A549 (cell line): ENCODE measurements around the gene GINS2. TPM values are rescaled to one million over a fixed set of nuclear protein-coding genes. Genes with fewer than 3 reads are reported as not detected.

Source experiments
- ATAC-seq, 2 experiments: fragments of 200-7000 bp in 1 of 2; fragments of >200 bp in 1 of 2; cut with Nextera tagmentation in 1 of 2; cut with Tn5 transposase in 1 of 2; 3 replicates each; pipeline versions ENCODE4 v1.8.0 to v1.9.1; 2018 to 2020; ENCODE audit warnings: mild to moderate bottlenecking in 1 of 2, moderate library complexity in 1 of 2
- CTCF ChIA-PET: fragments of 300-600 bp; sonication (Branson Sonifier 250); formaldehyde crosslinking; extraction: SDS; loops from one replicate; lab custom pipeline; 2021; ENCODE audit warnings: antibody characterized with exemption, inconsistent platforms; lab: Yijun Ruan, JAX
- POLR2A ChIA-PET: fragments of 350-600 bp; formaldehyde crosslinking; extraction: SDS; loops from one replicate; lab custom pipeline; 2021; ENCODE audit warnings: antibody characterized with exemption, inconsistent platforms; lab: Yijun Ruan, JAX
- DNase-seq, 2 experiments: peaks; one replicate each; pipeline versions ENCODE4 v3.0.0 to v3.0.0-alpha.2; 2011 to 2016; ENCODE audit warnings: low read depth in 1 of 2, low spot score in 1 of 2
- FAIRE-seq: peaks from 2 replicates; lab custom pipeline; 2011; peaks lifted over from hg19 to GRCh38; lab: Jason Lieb, UNC
- H3K27ac ChIP-seq, 2 experiments: fragments of >200 bp; sonication (Bioruptor Twin); formaldehyde crosslinking; 3 replicates each; pipeline ENCODE4 v1.5.1; 2016 to 2017
- H3K4me1 ChIP-seq: fragments of >200 bp; sonication (Bioruptor Twin); formaldehyde crosslinking; 3 replicates; pipeline ENCODE4 v1.6.1; 2016
- H3K4me2 ChIP-seq: fragments of >200 bp; sonication (Bioruptor Twin); formaldehyde crosslinking; 3 replicates; pipeline ENCODE4 v1.6.1; 2016
- H3K4me3 ChIP-seq: fragments of >200 bp; sonication (Bioruptor Twin); formaldehyde crosslinking; 3 replicates; pipeline ENCODE4 v1.5.1; 2016
- H3K9me3 ChIP-seq: fragments of >200 bp; sonication (Bioruptor Twin); formaldehyde crosslinking; 3 replicates; pipeline ENCODE4 v1.6.1; 2016
- BHLHE40 ChIP-seq: IDR thresholded peaks from 2 replicates; pipeline ENCODE4 v1.6.1; 2012; ENCODE audit warnings: low read depth, low read length, inconsistent platforms
- CEBPB ChIP-seq, 2 experiments: fragments of >200 bp in 1 of 2; sonication (Bioruptor Twin) in 1 of 2; formaldehyde crosslinking in 1 of 2; IDR thresholded peaks; 2 replicates each; pipeline ENCODE4 v1.6.1; 2012 to 2016
- CHD4 ChIP-seq: fragments of 200-600 bp; sonication (generic); IDR thresholded peaks from 2 replicates; pipeline ENCODE4 v1.6.1; 2016; ENCODE audit warnings: antibody characterized with exemption, mild to moderate bottlenecking, borderline replicate concordance
- EHF ChIP-seq: fragments of 250-450 bp; sonication (Bioruptor Pico); IDR thresholded peaks from 2 replicates; pipeline ENCODE4 v1.5.0; 2020; ENCODE audit warnings: mild to moderate bottlenecking
- EHMT2 ChIP-seq: fragments of 200-600 bp; sonication (generic); IDR thresholded peaks from 2 replicates; pipeline ENCODE4 v1.6.1; 2016; ENCODE audit warnings: antibody characterized with exemption, low read depth, mild to moderate bottlenecking, moderate library complexity
- EP300 ChIP-seq, 2 experiments: fragments of >200 bp; sonication (Bioruptor Twin); formaldehyde crosslinking; IDR thresholded peaks; 2 replicates in 1 of 2; 3 replicates in 1 of 2; pipeline ENCODE4 v1.6.1; 2016 to 2017
- ESRRA ChIP-seq: fragments of 150-350 bp; IDR thresholded peaks from 2 replicates; pipeline ENCODE4 v1.6.1; 2014; ENCODE audit warnings: mild to moderate bottlenecking, low read length, borderline replicate concordance
- FOXS1 ChIP-seq: fragments of 250-450 bp; sonication (Bioruptor Pico); IDR thresholded peaks from 2 replicates; pipeline ENCODE4 v1.5.0; 2020; ENCODE audit warnings: mild to moderate bottlenecking, moderate library complexity
- GATA3 ChIP-seq: IDR thresholded peaks from 2 replicates; pipeline ENCODE4 v1.6.1; 2012; ENCODE audit warnings: borderline replicate concordance
- HOXA7 ChIP-seq: fragments of 250-450 bp; sonication (Bioruptor Pico); IDR thresholded peaks from 2 replicates; pipeline ENCODE4 v1.5.0; 2020; ENCODE audit warnings: mild to moderate bottlenecking, moderate library complexity
- HOXB13 ChIP-seq: fragments of 250-450 bp; sonication (Bioruptor Pico); IDR thresholded peaks from 2 replicates; pipeline ENCODE4 v1.5.0; 2020; ENCODE audit warnings: low read depth, mild to moderate bottlenecking, moderate library complexity
- KDM1A ChIP-seq: fragments of 200-600 bp; sonication (generic); IDR thresholded peaks from 2 replicates; pipeline ENCODE4 v1.6.1; 2016; ENCODE audit warnings: low read depth, mild to moderate bottlenecking
- KDM5A ChIP-seq: fragments of 200-600 bp; sonication (generic); IDR thresholded peaks from 2 replicates; pipeline ENCODE4 v1.6.1; 2016; ENCODE audit warnings: antibody characterized with exemption, mild to moderate bottlenecking
- MAFK ChIP-seq: fragments of 450-650 bp; IDR thresholded peaks from 2 replicates; pipeline ENCODE4 v1.6.1; 2014; ENCODE audit not compliant: partially characterized antibody
- POLR2AphosphoS2 ChIP-seq: conservative IDR thresholded peaks from 2 replicates; pipeline ENCODE4 v1.6.1; 2012; ENCODE audit warnings: low read length, improper control_type of control experiment, inconsistent platforms
- RAD21 ChIP-seq, 2 experiments: fragments of >200 bp in 1 of 2; sonication (Bioruptor Twin) in 1 of 2; formaldehyde crosslinking in 1 of 2; IDR thresholded peaks in 1 of 2; conservative IDR thresholded peaks in 1 of 2; 2 replicates in 1 of 2; 3 replicates in 1 of 2; pipeline ENCODE4 v1.6.1; 2012 to 2018; ENCODE audit warnings: inconsistent platforms in 1 of 2
- RARB ChIP-seq: fragments of 250-450 bp; sonication (Bioruptor Pico); IDR thresholded peaks from 2 replicates; pipeline ENCODE4 v1.8.0; 2021; ENCODE audit warnings: mild to moderate bottlenecking, moderate library complexity
- RCOR1 ChIP-seq: fragments of 150-350 bp; IDR thresholded peaks from 2 replicates; pipeline ENCODE4 v1.6.1; 2014; ENCODE audit warnings: antibody characterized with exemption, low read length, low read depth
- RFX5 ChIP-seq: fragments of 450-650 bp; IDR thresholded peaks from 2 replicates; pipeline ENCODE4 v1.7.1; 2014; ENCODE audit warnings: antibody characterized with exemption, mild to moderate bottlenecking, moderate library complexity
- RNF2 ChIP-seq: fragments of 200-600 bp; sonication (generic); IDR thresholded peaks from 2 replicates; pipeline ENCODE4 v1.6.1; 2016; ENCODE audit warnings: low read depth, mild to moderate bottlenecking, antibody characterized with exemption, moderate library complexity, borderline replicate concordance
- ZFP36 ChIP-seq: fragments of 450-650 bp; IDR thresholded peaks from 2 replicates; pipeline ENCODE4 v1.6.1; 2014; ENCODE audit warnings: borderline replicate concordance; ENCODE audit not compliant: partially characterized antibody
- ZNF302 ChIP-seq: fragments of 250-450 bp; sonication (Bioruptor Pico); IDR thresholded peaks from 2 replicates; pipeline ENCODE4 v1.9.0; 2021; ENCODE audit warnings: inconsistent platforms, mild to moderate bottlenecking, moderate library complexity
- ZSCAN20 ChIP-seq: fragments of 250-450 bp; sonication (Bioruptor Pico); IDR thresholded peaks from 2 replicates; pipeline ENCODE4 v1.8.0; 2022; ENCODE audit warnings: mild to moderate bottlenecking, moderate library complexity
- WGBS: methylation state at CpG from one replicate; pipeline ENCODE4 v1.1.6; 2017; ENCODE audit errors: missing lambda C conversion rate; 5-methylcytosine and 5-hydroxymethylcytosine counted together
- polyA plus RNA-seq, 4 experiments: library from polyadenylated mRNA; depleted of rRNA in 3 of 4; stranded (reverse); fragments of >200 nt; fragmentation: RNase III in 1 of 4; extraction: RNeasy Plus Mini Kit Qiagen cat#74134 plus additional on column Dnase treatment in 1 of 4; gene quantifications; 2 replicates in 3 of 4; 3 replicates in 1 of 4; pipeline ENCODE4 v1.2.3, GENCODE V29; 2011 to 2017
- TF ChIP-seq, protein P1 (sequence below): fragments of 200-600 bp; sonication (generic); IDR thresholded peaks from 2 replicates; pipeline ENCODE4 v1.6.1; 2016; ENCODE audit warnings: antibody characterized with exemption, mild to moderate bottlenecking, moderate library complexity
- TF ChIP-seq, protein P2 (sequence below): fragments of >200 bp; sonication (Bioruptor Twin); formaldehyde crosslinking; IDR thresholded peaks from 3 replicates; pipeline ENCODE4 v1.6.1; 2016
- TF ChIP-seq, protein P3 (sequence below): IDR thresholded peaks from 2 replicates; pipeline ENCODE4 v1.6.1; 2012

Gene GINS2
- polyA plus RNA-seq, 2 of the 4 experiments (the other 2 are of a cell fraction) = 25.4 to 28.7 TPM

GRCh38 chr16:85733155-85733838 is 44.5 kb upstream of the GINS2 start:
- H3K4me3 ChIP-seq = no peak overlapping the region
- TF ChIP-seq CEBPB (IDR thresholded peaks at IDR 0.05) (peak; percentile 48 to 61; a peak in 3 of 4 replicates), EHMT2 (no peak), MAFK (no peak), RNF2 (no peak), ZFP36 (no peak), HOXB13 (CRISPR knock-in tag) (no peak), EHF (no peak)
- TF ChIP-seq, protein P1, sequence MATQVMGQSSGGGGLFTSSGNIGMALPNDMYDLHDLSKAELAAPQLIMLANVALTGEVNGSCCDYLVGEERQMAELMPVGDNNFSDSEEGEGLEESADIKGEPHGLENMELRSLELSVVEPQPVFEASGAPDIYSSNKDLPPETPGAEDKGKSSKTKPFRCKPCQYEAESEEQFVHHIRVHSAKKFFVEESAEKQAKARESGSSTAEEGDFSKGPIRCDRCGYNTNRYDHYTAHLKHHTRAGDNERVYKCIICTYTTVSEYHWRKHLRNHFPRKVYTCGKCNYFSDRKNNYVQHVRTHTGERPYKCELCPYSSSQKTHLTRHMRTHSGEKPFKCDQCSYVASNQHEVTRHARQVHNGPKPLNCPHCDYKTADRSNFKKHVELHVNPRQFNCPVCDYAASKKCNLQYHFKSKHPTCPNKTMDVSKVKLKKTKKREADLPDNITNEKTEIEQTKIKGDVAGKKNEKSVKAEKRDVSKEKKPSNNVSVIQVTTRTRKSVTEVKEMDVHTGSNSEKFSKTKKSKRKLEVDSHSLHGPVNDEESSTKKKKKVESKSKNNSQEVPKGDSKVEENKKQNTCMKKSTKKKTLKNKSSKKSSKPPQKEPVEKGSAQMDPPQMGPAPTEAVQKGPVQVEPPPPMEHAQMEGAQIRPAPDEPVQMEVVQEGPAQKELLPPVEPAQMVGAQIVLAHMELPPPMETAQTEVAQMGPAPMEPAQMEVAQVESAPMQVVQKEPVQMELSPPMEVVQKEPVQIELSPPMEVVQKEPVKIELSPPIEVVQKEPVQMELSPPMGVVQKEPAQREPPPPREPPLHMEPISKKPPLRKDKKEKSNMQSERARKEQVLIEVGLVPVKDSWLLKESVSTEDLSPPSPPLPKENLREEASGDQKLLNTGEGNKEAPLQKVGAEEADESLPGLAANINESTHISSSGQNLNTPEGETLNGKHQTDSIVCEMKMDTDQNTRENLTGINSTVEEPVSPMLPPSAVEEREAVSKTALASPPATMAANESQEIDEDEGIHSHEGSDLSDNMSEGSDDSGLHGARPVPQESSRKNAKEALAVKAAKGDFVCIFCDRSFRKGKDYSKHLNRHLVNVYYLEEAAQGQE = no peak
- TF ChIP-seq, protein P2, sequence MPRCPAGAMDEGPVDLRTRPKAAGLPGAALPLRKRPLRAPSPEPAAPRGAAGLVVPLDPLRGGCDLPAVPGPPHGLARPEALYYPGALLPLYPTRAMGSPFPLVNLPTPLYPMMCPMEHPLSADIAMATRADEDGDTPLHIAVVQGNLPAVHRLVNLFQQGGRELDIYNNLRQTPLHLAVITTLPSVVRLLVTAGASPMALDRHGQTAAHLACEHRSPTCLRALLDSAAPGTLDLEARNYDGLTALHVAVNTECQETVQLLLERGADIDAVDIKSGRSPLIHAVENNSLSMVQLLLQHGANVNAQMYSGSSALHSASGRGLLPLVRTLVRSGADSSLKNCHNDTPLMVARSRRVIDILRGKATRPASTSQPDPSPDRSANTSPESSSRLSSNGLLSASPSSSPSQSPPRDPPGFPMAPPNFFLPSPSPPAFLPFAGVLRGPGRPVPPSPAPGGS = no peak
- H3K4me1 ChIP-seq = no peaks in the 10 kb centered on the region
- no peak overlapping the region for H3K27ac ChIP-seq
- no peak overlapping the region for H3K4me2 ChIP-seq
- POLR2A ChIA-PET = no interaction called here
- no peaks in the 10 kb centered on the region for H3K9me3 ChIP-seq
- DNase-seq = peak in 1 of 2 experiments; percentile 19
- CTCF ChIA-PET = interaction anchor here (15.5 kb wide), 1 partner anchor 14 kb away, joined by 130 read pairs; no protein-coding TSS in a partner anchor
- 71% methylated on average over 13 of the region's 13 CpGs for WGBS
- ATAC-seq = peak in 1 of 2 experiments; percentile 22; a peak in 3 of 6 replicates
- no peak for FAIRE-seq

DNA sequence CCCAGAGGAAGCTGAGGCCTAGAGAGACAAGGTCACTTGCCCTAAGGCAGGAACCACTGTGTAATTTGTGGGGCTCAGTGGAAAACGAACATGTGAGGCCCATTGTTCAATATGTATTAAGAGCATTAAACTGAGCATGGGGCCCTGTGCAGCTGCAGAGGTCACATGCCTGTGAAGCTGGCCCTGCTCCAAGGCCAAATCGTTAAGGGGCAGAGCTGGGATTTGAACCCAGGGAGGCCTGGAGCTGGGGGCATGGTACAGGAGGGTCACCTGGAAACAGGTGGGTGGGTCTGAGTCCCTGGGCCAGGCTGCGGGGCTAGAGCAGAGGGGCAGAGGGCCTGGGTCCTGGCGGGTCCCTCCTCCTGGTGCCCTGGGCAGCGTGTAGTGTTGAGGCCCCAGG is 42.4 kb upstream of the GINS2 start:
- 90% methylated on average over 5 of the region's 5 CpGs for WGBS
- ChIA-PET CTCF (interaction anchor here (0.6 to 15.5 kb wide), 2 partner anchors 12 to 310 kb away, joined by 3 to 130 read pairs; no protein-coding TSS in a partner anchor), POLR2A (no interaction called here)
- TF ChIP-seq RARB (CRISPR knock-in tag) (no peak), GATA3 (no peak), FOXS1 (CRISPR knock-in tag) (no peak), ZNF302 (CRISPR knock-in tag) (no peak), RCOR1 (no peak), BHLHE40 (no peak), KDM5A (no peak), EP300 (IDR thresholded peaks at IDR 0.05) (no peak), HOXA7 (no peak), CHD4 (no peak), ESRRA (no peak), HOXB13 (CRISPR knock-in tag) (no peak), RAD21 (conservative IDR thresholded peaks at IDR 0.05 in 1 of 2, IDR thresholded peaks at IDR 0.05 in 1 of 2) (no peak), RFX5 (no peak), KDM1A (no peak), MAFK (no peak), POLR2AphosphoS2 (no peak), ZFP36 (no peak), ZSCAN20 (no peak)
- TF ChIP-seq, protein P3, sequence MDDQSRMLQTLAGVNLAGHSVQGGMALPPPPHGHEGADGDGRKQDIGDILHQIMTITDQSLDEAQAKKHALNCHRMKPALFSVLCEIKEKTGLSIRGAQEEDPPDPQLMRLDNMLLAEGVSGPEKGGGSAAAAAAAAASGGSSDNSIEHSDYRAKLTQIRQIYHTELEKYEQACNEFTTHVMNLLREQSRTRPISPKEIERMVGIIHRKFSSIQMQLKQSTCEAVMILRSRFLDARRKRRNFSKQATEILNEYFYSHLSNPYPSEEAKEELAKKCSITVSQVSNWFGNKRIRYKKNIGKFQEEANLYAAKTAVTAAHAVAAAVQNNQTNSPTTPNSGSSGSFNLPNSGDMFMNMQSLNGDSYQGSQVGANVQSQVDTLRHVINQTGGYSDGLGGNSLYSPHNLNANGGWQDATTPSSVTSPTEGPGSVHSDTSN = no peak
- H3K4me1 ChIP-seq = no peaks in the 10 kb centered on the region
- H3K27ac ChIP-seq = no peak overlapping the region
- H3K9me3 ChIP-seq = no peaks in the 10 kb centered on the region
- H3K4me3 ChIP-seq = no peak overlapping the region
- no peak overlapping the region for H3K4me2 ChIP-seq
- FAIRE-seq = no peak
- no peak for DNase-seq
- no peak for ATAC-seq
